Fibroblast of lung (primary cell): ENCODE measurements around the gene RPS16.

Source experiments
- EZH2 ChIP-seq: IDR thresholded peaks from 2 replicates; pipeline ENCODE4 v1.5.1; 2012; ENCODE audit warnings: low read length, control low read depth, mild to moderate bottlenecking; ENCODE audit errors: missing control alignments
- TF ChIP-seq, protein P1 (sequence below), 2 donors: IDR thresholded peaks in 1 of 2; conservative IDR thresholded peaks in 1 of 2; 1 replicate in 1 of 2; 2 replicates in 1 of 2; pipeline ENCODE4 v1.5.1; 2011 to 2012; ENCODE audit warnings: low read length in 2 of 2, control low read depth in 1 of 2, inconsistent platforms in 1 of 2, low read depth in 1 of 2, mild to moderate bottlenecking in 1 of 2

GRCh38 chr19:39390451-39390750 lies 45.3 kb downstream of the RPS16 start:
- TF ChIP-seq, protein P1, sequence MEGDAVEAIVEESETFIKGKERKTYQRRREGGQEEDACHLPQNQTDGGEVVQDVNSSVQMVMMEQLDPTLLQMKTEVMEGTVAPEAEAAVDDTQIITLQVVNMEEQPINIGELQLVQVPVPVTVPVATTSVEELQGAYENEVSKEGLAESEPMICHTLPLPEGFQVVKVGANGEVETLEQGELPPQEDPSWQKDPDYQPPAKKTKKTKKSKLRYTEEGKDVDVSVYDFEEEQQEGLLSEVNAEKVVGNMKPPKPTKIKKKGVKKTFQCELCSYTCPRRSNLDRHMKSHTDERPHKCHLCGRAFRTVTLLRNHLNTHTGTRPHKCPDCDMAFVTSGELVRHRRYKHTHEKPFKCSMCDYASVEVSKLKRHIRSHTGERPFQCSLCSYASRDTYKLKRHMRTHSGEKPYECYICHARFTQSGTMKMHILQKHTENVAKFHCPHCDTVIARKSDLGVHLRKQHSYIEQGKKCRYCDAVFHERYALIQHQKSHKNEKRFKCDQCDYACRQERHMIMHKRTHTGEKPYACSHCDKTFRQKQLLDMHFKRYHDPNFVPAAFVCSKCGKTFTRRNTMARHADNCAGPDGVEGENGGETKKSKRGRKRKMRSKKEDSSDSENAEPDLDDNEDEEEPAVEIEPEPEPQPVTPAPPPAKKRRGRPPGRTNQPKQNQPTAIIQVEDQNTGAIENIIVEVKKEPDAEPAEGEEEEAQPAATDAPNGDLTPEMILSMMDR (conservative IDR thresholded peaks at IDR 0.05 in 1 of 2, IDR thresholded peaks at IDR 0.05 in 1 of 2; ENCODE audit: low read depth in 1 of 2, low read length in 2 of 2), result no peak
- no peak for TF ChIP-seq EZH2
